HG03175 (cell line): ENCODE data around the gene TMPRSS11F.
"Not testable (repeated sequence)": the region's sequence is repeated elsewhere in the genome, so short reads cannot be mapped to it uniquely, and the experiment has no call there.

Experiments
- ATAC-seq: cut with Tn5 transposase; IDR thresholded peaks from one replicate; pipeline ENCODE4 v1.9.1; 2021; ENCODE audit warnings: mild to moderate bottlenecking, moderate library complexity; ENCODE audit not compliant: unreplicated experiment

The TMPRSS11F gene

GRCh38 chr4:68129793-68130192, at the start of gene TMPRSS11F:
TMPRSS11F (minus strand) TSS chr4:68129869; CDS start chr4:68129820, 49 bp downstream.
- ATAC-seq = no peak

GRCh38 chr4:68176904-68177303, 47.2 kb upstream of the TMPRSS11F start:
- no peak for ATAC-seq

- no peak for ATAC-seq
Observed at GRCh38 chr4:68176500-68176899, 46.8 kb upstream of the TMPRSS11F start.

GRCh38 chr4:68175562-68176155, 46.0 kb upstream of the TMPRSS11F start:
- ATAC-seq = peak; percentile 79

GRCh38 chr4:68174389-68174788, 44.7 kb upstream of the TMPRSS11F start:
- not testable (repeated sequence) for ATAC-seq

GRCh38 chr4:68172147-68172546, 42.5 kb upstream of the TMPRSS11F start:
- not testable (repeated sequence) for ATAC-seq

GRCh38 chr4:68167706-68168105, 38.0 kb upstream of the TMPRSS11F start:
- ATAC-seq = no peak

GRCh38 chr4:68167166-68167565, 37.5 kb upstream of the TMPRSS11F start:
- ATAC-seq = no peak

- no peak for ATAC-seq
Observed at GRCh38 chr4:68163754-68164153, 34.1 kb upstream of the TMPRSS11F start.

- ATAC-seq = no peak
Observed at GRCh38 chr4:68162196-68162595, 32.5 kb upstream of the TMPRSS11F start.

- no peak for ATAC-seq
Observed at GRCh38 chr4:68152411-68152810, 22.7 kb upstream of the TMPRSS11F start.

- ATAC-seq = no peak
Observed at GRCh38 chr4:68148800-68149685, 19.4 kb upstream of the TMPRSS11F start.

- no peak for ATAC-seq
Observed at GRCh38 chr4:68147079-68147478, 17.4 kb upstream of the TMPRSS11F start.

GRCh38 chr4:68145261-68145660, 15.6 kb upstream of the TMPRSS11F start:
- ATAC-seq = no peak

GRCh38 chr4:68141852-68142251, 12.2 kb upstream of the TMPRSS11F start:
- no peak for ATAC-seq

GRCh38 chr4:68132342-68132741, 2.7 kb upstream of the TMPRSS11F start:
- no peak for ATAC-seq

GRCh38 chr4:68124262-68124661, 5.4 kb downstream of the TMPRSS11F start:
- ATAC-seq = no peak

GRCh38 chr4:68123525-68123924, 6.1 kb downstream of the TMPRSS11F start:
- ATAC-seq = no peak

- ATAC-seq = no peak
Observed at GRCh38 chr4:68119921-68120320, 9.7 kb downstream of the TMPRSS11F start.

GRCh38 chr4:68110441-68110840, 19.2 kb downstream of the TMPRSS11F start:
- ATAC-seq = no peak

GRCh38 chr4:68109868-68110267, 19.8 kb downstream of the TMPRSS11F start:
- no peak for ATAC-seq

GRCh38 chr4:68082758-68083157, 46.9 kb downstream of the TMPRSS11F start:
- ATAC-seq = no peak
